GM10248 (cell line): ENCODE measurements around the gene SMAD6.

Source experiments
- CTCF ChIA-PET: fragments of 300-600 bp; sonication (Branson Sonifier 250); formaldehyde crosslinking; extraction: SDS; loops from one replicate; lab custom pipeline; 2021; ENCODE audit warnings: antibody characterized with exemption; lab: Yijun Ruan, JAX
- POLR2A ChIA-PET: fragments of 350-650 bp; sonication (Branson Sonifier 250); formaldehyde crosslinking; extraction: SDS; loops from one replicate; lab custom pipeline; 2020; ENCODE audit warnings: antibody characterized with exemption; lab: Yijun Ruan, JAX
- DNase-seq: peaks from one replicate; pipeline ENCODE4 v3.0.0; 2012; ENCODE audit errors: extremely low spot score
- TF ChIP-seq, protein P1 (sequence below): IDR thresholded peaks from 2 replicates; pipeline ENCODE4 v1.5.1; 2012; ENCODE audit warnings: mild to moderate bottlenecking, low read depth; ENCODE audit errors: extremely low read depth, missing control alignments, control extremely low read depth

Gene SMAD6

DNA sequence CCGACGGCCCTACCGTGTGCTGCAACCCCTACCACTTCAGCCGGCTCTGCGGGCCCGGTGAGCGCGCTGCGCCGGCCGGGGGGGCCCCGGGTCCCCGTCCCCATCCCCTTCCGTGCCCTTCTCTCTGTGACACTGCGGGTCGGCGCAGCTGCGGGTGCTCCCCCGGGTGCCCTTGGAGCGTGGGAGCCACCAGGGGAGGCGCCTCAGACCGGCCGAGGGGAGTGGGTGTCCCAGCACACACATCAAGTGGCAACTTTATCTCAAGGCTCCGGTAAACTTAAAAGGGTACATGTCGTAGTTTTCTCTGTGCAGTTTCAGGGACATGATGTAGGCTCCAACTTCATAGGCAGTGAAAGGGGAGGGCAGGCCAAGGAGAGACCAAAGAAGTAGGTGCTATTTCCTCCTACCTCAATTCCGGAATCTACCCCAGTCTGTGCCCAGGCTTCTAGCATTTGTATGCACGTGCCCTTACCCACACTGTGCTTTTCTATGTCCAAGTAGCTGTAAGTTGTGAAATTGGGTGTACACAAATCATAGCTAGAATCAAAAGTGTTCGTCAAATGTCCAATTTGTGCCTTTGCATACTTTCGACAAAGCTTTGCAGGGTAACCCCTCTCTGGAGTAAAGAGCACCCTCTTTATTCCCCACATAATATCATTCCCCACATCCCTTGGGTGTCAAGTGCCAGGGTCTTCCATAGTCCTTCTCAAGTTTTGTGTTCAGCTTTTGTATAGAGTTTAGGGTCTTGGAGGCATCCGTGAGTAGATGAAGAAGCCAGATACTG lies 2.2 kb downstream of the SMAD6 start:
- POLR2A ChIA-PET, result no interaction called here
- DNase-seq, result no peak
- TF ChIP-seq, protein P1, sequence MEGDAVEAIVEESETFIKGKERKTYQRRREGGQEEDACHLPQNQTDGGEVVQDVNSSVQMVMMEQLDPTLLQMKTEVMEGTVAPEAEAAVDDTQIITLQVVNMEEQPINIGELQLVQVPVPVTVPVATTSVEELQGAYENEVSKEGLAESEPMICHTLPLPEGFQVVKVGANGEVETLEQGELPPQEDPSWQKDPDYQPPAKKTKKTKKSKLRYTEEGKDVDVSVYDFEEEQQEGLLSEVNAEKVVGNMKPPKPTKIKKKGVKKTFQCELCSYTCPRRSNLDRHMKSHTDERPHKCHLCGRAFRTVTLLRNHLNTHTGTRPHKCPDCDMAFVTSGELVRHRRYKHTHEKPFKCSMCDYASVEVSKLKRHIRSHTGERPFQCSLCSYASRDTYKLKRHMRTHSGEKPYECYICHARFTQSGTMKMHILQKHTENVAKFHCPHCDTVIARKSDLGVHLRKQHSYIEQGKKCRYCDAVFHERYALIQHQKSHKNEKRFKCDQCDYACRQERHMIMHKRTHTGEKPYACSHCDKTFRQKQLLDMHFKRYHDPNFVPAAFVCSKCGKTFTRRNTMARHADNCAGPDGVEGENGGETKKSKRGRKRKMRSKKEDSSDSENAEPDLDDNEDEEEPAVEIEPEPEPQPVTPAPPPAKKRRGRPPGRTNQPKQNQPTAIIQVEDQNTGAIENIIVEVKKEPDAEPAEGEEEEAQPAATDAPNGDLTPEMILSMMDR, result no peak
- CTCF ChIA-PET, result interaction anchor here (1.8 kb wide), 1 partner anchor 85 kb away, joined by 4 read pairs; no protein-coding TSS in a partner anchor

DNA sequence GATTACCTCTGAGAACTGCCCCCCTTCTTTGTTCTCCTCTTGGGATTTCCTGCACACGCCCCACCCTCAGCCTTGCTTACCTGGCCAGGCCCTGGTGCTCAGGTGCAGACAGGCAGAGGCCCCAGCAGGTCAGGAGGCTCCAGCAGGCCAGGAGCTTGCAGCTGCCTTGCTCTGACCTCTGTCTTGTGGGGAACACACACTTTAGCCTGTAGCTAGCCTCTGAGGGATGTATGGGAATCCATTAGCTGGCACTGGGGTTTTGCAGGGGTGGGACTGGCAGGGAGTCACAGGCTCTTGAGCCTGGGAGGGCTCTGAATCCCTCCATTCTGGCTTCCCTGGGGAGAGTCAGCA lies 2.7 kb downstream of the SMAD6 start:
- DNase-seq, result no peak
- TF ChIP-seq, protein P1, result no peak
- POLR2A ChIA-PET, result no interaction called here
- CTCF ChIA-PET, result interaction anchor here (1.8 kb wide), 1 partner anchor 86 kb away, joined by 4 read pairs; no protein-coding TSS in a partner anchor

DNA sequence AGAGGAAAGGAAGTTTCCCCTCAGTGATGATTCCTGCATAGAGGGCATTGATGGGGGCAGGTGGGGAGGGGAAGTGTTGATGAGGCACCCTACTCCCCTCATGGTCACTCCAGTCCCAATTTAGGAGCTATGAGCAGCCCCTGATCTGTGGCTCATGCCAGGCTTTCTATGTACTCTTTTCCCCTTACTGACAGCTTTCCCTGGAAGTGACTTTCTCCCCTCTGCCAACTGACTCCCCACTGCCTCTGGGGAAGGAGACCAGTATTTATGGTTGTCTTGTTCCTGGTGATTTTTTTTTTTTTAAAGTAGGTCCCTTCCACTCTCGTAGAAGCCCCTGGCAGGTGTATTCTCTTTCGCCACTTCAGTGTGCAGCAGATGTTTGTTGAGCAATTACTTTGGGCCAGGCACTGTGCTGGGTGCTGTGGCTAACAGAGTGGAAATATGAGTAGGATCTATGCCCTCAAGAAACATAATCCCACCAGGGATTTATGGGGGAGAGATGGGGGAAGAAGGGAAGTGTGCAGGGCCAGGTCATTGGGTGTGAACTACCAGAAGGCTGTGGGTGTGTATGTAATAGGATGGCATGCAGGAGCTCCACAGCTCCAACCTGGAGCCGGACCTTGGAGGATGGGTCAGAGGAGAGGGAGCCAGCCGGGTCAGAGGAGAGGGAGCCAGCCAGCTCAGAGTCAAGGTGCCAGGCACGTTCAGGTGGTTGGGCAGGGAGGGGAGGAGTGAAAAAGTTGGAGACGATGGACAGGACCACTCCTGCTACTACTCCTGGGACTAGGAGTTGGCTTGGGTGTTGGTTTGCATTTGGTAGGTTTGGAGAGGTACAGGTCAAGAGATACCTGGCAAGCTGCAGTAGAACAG lies 3.5 kb downstream of the SMAD6 start:
- no peak for DNase-seq
- CTCF ChIA-PET, result interaction anchor here (0.9 to 1.8 kb wide), 2 partner anchors 9 to 86 kb away, joined by 4 read pairs; no protein-coding TSS in a partner anchor
- POLR2A ChIA-PET, result no interaction called here
- TF ChIP-seq, protein P1, result no peak

DNA sequence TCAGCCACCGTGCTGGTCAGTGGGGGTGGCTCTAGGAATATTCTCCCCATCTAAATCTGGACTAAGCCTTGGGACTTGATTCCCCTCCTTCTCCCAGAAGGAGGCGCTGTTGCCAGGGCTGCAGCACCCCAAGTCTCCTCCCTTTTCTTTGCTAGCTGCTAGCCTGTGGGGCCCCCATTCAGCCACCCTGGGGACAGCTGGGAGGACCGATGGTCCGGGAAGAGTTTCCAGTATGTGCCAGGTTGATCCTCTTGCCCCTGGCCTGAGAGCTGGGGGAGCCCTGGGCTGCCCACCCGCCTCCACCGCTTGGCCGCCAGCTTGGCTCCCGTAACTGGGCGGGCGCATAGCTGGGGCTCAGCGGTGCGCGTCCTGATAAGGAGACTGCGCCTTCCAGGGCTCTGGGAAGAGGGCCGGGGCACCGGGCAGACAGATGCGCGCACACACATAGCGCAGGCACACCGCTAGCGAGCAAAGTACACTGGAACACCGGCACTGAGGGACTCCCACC lies 4.2 kb downstream of the SMAD6 start:
- POLR2A ChIA-PET, result interaction anchor here (0.6 kb wide), 1 partner anchor 28 kb away, joined by 3 read pairs; no protein-coding TSS in a partner anchor
- CTCF ChIA-PET, result interaction anchor here (0.9 kb wide), 1 partner anchor 8 kb away, joined by 4 read pairs; no protein-coding TSS in a partner anchor

DNA sequence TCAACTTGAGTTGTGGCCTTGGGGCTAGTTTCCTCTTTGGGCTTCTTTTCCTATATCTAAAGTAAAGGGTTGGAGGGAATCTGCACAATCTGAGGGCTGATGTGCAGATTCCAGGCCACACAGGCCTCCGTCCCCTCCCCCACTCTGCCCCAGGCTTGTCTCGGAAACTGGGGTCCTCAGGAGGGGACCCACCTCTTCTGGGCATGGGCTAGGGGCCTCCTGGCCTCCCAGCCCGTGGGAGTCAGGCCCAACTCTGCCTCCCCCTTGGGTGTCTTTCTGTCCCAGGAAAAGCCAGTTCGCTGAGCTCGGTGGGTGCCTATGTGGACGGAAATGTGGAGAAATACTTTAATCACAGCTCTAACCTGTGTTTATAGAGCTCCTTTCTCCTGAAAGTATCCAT lies 4.8 kb downstream of the SMAD6 start:
- TF ChIP-seq, protein P1, result no peak
- ChIA-PET POLR2A (interaction anchor here (0.6 kb wide), 1 partner anchor 28 kb away, joined by 3 read pairs; no protein-coding TSS in a partner anchor), CTCF (interaction anchor here (0.7 kb wide), 1 partner anchor 8 kb away, joined by 3 read pairs; no protein-coding TSS in a partner anchor)
- no peak for DNase-seq

More for the DNA sequence above, 4.2 kb downstream of the SMAD6 start:
- TF ChIP-seq, protein P1, result no peak
- DNase-seq, result no peak

DNA sequence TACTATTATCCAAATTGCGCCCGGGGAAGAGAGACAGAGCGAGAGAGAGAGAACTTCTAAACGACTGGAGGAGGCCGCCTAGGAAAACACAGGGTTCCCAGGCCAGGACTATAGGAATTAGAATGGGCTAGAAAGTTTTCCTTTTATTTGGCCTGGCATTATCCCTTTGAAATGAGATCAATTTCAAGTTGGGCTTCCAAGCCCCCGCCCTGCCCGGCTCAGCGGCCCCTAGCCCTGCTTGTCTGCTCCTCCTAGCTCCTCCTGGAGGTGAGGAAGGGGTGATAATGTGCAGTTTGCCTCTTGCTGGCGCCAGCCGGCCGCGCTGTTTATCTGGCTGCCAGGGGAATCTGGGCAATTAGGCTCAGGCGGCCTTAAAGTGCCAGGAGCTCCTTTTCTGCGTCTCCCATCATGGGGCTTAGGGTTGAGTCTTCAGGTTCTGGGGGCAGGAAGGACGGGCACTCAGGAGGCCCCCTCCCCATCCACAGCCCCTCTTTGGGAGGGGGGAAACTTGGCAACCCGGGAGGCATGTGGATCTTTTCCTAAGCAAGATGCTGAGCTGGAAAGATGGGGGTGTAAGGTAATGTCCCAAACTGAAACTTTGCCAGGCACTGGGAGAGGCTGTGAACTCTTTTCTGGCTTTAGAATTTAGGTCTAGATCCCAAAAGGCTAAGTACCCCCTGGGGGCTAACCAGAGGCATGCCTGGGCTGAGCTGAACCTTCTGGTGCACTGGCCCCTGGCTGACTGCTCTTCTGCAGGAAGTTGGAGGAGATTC lies 5.5 kb downstream of the SMAD6 start:
- POLR2A ChIA-PET, result interaction anchor here (0.6 kb wide), 1 partner anchor 27 kb away, joined by 3 read pairs; no protein-coding TSS in a partner anchor
- CTCF ChIA-PET, result interaction anchor here (0.7 to 0.8 kb wide), 2 partner anchors 8 to 13 kb away, joined by 3 read pairs; no protein-coding TSS in a partner anchor
- DNase-seq, result no peak
- TF ChIP-seq, protein P1, result no peak
